ENCODE results near the gene ASPRV1. TPM values are rescaled to one million over a fixed set of nuclear protein-coding genes. Genes with fewer than 3 reads are reported as not detected.

ASPRV1 gene
- polyA plus RNA-seq, 2 of the 4 experiments (the other 2 are of a cell fraction) = 0.36 TPM

DNA sequence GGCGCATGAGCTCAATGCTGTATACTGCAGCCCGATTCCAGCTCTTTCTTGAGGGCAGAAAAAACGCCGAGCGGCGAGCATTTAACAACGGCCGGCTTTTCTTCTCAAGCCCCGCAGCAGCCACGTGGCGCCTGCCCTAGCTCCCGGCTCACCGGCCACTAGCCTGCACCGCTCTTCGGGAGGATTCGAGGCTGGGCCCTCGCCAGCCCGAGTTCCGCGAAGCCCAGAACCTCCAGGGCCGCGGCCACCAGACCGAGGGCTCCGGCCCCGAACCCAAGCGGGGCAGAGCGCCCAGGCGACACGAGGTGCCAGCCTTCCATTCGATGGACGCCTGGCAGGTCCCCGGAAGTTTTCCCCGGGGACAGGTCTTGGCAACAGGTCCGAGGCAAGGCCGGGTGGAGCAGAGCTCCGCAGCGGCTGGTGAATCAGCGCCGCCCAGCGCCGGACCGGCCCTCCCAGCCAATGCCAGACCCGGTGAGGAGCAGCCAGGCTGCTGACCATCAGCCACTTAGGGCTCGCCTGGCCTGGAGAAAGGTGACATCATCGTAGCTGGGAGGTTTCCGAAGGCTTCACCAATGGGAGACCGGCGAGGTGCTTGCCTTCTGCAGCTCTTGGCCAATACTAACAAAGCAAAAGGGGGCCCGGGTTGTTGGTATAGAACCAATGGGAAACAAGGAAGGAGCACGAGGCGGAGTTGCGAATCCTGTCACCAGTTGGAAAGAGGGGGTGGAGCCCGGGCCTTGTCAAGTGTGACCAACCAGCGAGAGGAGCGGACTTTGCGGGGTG, 47.1 kb downstream of the ASPRV1 start (continued):
- TF ChIP-seq, protein P1, sequence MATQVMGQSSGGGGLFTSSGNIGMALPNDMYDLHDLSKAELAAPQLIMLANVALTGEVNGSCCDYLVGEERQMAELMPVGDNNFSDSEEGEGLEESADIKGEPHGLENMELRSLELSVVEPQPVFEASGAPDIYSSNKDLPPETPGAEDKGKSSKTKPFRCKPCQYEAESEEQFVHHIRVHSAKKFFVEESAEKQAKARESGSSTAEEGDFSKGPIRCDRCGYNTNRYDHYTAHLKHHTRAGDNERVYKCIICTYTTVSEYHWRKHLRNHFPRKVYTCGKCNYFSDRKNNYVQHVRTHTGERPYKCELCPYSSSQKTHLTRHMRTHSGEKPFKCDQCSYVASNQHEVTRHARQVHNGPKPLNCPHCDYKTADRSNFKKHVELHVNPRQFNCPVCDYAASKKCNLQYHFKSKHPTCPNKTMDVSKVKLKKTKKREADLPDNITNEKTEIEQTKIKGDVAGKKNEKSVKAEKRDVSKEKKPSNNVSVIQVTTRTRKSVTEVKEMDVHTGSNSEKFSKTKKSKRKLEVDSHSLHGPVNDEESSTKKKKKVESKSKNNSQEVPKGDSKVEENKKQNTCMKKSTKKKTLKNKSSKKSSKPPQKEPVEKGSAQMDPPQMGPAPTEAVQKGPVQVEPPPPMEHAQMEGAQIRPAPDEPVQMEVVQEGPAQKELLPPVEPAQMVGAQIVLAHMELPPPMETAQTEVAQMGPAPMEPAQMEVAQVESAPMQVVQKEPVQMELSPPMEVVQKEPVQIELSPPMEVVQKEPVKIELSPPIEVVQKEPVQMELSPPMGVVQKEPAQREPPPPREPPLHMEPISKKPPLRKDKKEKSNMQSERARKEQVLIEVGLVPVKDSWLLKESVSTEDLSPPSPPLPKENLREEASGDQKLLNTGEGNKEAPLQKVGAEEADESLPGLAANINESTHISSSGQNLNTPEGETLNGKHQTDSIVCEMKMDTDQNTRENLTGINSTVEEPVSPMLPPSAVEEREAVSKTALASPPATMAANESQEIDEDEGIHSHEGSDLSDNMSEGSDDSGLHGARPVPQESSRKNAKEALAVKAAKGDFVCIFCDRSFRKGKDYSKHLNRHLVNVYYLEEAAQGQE (IDR thresholded peaks at IDR 0.05) = no peak; the same call in 1 of the 2 replicates
- no peak; the same call in 1 of the 2 replicates for TF ChIP-seq POLR2AphosphoS2 (conservative IDR thresholded peaks at IDR 0.05; ENCODE audit: low read length)
- no peak for TF ChIP-seq ZNF302 (CRISPR knock-in tag; IDR thresholded peaks at IDR 0.05)
- peak in 1 of 2 experiments; percentile 24; a peak in 1 of 4 replicates for TF ChIP-seq CEBPB (IDR thresholded peaks at IDR 0.05)
- TF ChIP-seq, protein P2, sequence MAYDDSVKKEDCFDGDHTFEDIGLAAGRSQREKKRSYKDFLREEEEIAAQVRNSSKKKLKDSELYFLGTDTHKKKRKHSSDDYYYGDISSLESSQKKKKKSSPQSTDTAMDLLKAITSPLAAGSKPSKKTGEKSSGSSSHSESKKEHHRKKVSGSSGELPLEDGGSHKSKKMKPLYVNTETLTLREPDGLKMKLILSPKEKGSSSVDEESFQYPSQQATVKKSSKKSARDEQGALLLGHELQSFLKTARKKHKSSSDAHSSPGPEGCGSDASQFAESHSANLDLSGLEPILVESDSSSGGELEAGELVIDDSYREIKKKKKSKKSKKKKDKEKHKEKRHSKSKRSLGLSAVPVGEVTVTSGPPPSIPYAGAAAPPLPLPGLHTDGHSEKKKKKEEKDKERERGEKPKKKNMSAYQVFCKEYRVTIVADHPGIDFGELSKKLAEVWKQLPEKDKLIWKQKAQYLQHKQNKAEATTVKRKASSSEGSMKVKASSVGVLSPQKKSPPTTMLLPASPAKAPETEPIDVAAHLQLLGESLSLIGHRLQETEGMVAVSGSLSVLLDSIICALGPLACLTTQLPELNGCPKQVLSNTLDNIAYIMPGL (CRISPR knock-in tag; IDR thresholded peaks at IDR 0.05; ENCODE audit: borderline replicate concordance) = peak; percentile 88; the same call in 1 of the 2 replicates
- TF ChIP-seq SMC3 (IDR thresholded peaks at IDR 0.05) = peak; percentile 68
- TF ChIP-seq FOSL2 (IDR thresholded peaks at IDR 0.05) = no peak
- TF ChIP-seq FOSL2 (CRISPR knock-in tag; IDR thresholded peaks at IDR 0.05) = peak; percentile 80
- peak; percentile 70; the same call in 1 of the 2 replicates for TF ChIP-seq HEYL (CRISPR knock-in tag; IDR thresholded peaks at IDR 0.05)
- TF ChIP-seq, protein P3, sequence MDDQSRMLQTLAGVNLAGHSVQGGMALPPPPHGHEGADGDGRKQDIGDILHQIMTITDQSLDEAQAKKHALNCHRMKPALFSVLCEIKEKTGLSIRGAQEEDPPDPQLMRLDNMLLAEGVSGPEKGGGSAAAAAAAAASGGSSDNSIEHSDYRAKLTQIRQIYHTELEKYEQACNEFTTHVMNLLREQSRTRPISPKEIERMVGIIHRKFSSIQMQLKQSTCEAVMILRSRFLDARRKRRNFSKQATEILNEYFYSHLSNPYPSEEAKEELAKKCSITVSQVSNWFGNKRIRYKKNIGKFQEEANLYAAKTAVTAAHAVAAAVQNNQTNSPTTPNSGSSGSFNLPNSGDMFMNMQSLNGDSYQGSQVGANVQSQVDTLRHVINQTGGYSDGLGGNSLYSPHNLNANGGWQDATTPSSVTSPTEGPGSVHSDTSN (IDR thresholded peaks at IDR 0.05) = peak; percentile 82; the same call in 1 of the 2 replicates
- TF ChIP-seq MYC (IDR thresholded peaks at IDR 0.05; ENCODE audit: borderline replicate concordance, low read length) = peak; percentile 96; the same call in 1 of the 2 replicates
- TF ChIP-seq HOXB5 (CRISPR knock-in tag; IDR thresholded peaks at IDR 0.05) = peak; percentile 88
- TF ChIP-seq CHD4 (IDR thresholded peaks at IDR 0.05; ENCODE audit: borderline replicate concordance) = no peak
- TF ChIP-seq, protein P4, sequence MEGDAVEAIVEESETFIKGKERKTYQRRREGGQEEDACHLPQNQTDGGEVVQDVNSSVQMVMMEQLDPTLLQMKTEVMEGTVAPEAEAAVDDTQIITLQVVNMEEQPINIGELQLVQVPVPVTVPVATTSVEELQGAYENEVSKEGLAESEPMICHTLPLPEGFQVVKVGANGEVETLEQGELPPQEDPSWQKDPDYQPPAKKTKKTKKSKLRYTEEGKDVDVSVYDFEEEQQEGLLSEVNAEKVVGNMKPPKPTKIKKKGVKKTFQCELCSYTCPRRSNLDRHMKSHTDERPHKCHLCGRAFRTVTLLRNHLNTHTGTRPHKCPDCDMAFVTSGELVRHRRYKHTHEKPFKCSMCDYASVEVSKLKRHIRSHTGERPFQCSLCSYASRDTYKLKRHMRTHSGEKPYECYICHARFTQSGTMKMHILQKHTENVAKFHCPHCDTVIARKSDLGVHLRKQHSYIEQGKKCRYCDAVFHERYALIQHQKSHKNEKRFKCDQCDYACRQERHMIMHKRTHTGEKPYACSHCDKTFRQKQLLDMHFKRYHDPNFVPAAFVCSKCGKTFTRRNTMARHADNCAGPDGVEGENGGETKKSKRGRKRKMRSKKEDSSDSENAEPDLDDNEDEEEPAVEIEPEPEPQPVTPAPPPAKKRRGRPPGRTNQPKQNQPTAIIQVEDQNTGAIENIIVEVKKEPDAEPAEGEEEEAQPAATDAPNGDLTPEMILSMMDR (IDR thresholded peaks at IDR 0.05) = peak; percentile 42
- TF ChIP-seq HOXA7 (CRISPR knock-in tag; IDR thresholded peaks at IDR 0.05) = no peak
- 0 out of 2 replicates have a peak, but pooled peaks have one; percentile 75 for TF ChIP-seq TP53 (CRISPR knock-in tag; IDR thresholded peaks at IDR 0.05)
- no peak for TF ChIP-seq NPAS2 (CRISPR knock-in tag; IDR thresholded peaks at IDR 0.05; ENCODE audit: borderline replicate concordance)
- TF ChIP-seq RAD21 (conservative IDR thresholded peaks at IDR 0.05 in 1 of 2, IDR thresholded peaks at IDR 0.05 in 1 of 2) = peak; percentile 50 to 71
- TF ChIP-seq, protein P5, sequence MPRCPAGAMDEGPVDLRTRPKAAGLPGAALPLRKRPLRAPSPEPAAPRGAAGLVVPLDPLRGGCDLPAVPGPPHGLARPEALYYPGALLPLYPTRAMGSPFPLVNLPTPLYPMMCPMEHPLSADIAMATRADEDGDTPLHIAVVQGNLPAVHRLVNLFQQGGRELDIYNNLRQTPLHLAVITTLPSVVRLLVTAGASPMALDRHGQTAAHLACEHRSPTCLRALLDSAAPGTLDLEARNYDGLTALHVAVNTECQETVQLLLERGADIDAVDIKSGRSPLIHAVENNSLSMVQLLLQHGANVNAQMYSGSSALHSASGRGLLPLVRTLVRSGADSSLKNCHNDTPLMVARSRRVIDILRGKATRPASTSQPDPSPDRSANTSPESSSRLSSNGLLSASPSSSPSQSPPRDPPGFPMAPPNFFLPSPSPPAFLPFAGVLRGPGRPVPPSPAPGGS (IDR thresholded peaks at IDR 0.05) = no peak; the same call in 2 of the 3 replicates
- TF ChIP-seq KDM5A (IDR thresholded peaks at IDR 0.05) = no peak
- TF ChIP-seq NFE2L2 (conservative IDR thresholded peaks at IDR 0.05; ENCODE audit: low read length) = no peak
